Natural killer cell (primary cell): ENCODE measurements around the gene ELK4. TPM values are rescaled to one million over a fixed set of nuclear protein-coding genes. Genes with fewer than 3 reads are reported as not detected.

Experiments used
- ATAC-seq, 3 donors: fragments of 150-1000 bp in 2 of 3; fragments of 200-7000 bp in 1 of 3; cut with Tn5 transposase; 1 replicate in 1 of 3; 2 replicates in 2 of 3; pipeline ENCODE4 v1.10.0; 2021; ENCODE audit warnings: mild to moderate bottlenecking in 2 of 3, moderate library complexity in 2 of 3
- DNase-seq, 2 donors: peaks; one replicate each; pipeline versions ENCODE4 v3.0.0 to v3.0.0-alpha.2; 2013 to 2021; ENCODE audit warnings: mixed read lengths in 1 of 2
- H3K27ac ChIP-seq: one replicate; pipeline ENCODE4 v1.5.1; 2013; ENCODE audit warnings: mild to moderate bottlenecking, low read length
- H3K27me3 ChIP-seq: one replicate; pipeline ENCODE4 v1.6.1; 2013; ENCODE audit warnings: low read length; ENCODE audit not compliant: control insufficient read depth, insufficient read depth
- H3K36me3 ChIP-seq: one replicate; pipeline ENCODE4 v1.6.1; 2013; ENCODE audit warnings: low read length; ENCODE audit not compliant: control insufficient read depth, insufficient read depth
- H3K4me1 ChIP-seq: one replicate; pipeline ENCODE4 v1.6.1; 2013; ENCODE audit warnings: low read length; ENCODE audit not compliant: control insufficient read depth, insufficient read depth
- H3K4me3 ChIP-seq: one replicate; pipeline ENCODE4 v1.5.1; 2013; ENCODE audit warnings: low read length
- H3K9me3 ChIP-seq: one replicate; pipeline ENCODE4 v1.6.1; 2013; ENCODE audit warnings: low read length; ENCODE audit not compliant: control insufficient read depth, insufficient read depth
- H3K27ac Mint-ChIP-seq, 2 donors: one replicate each; pipeline ENCODE4 v1.8.0; 2022; ENCODE audit warnings: mild to moderate bottlenecking in 2 of 2, mixed read lengths in 2 of 2, moderate library complexity in 1 of 2
- H3K27me3 Mint-ChIP-seq, 2 donors: one replicate each; pipeline ENCODE4 v1.8.0; 2022; ENCODE audit warnings: low read depth in 2 of 2, mixed read lengths in 2 of 2
- H3K36me3 Mint-ChIP-seq: one replicate; pipeline ENCODE4 v1.8.0; 2022; ENCODE audit warnings: mixed read lengths
- H3K4me1 Mint-ChIP-seq, 2 donors: one replicate each; pipeline ENCODE4 v1.8.0; 2022; ENCODE audit warnings: mixed read lengths in 2 of 2
- H3K4me3 Mint-ChIP-seq: one replicate; pipeline ENCODE4 v1.8.0; 2022; ENCODE audit warnings: mild to moderate bottlenecking, moderate library complexity, mixed read lengths
- H3K9me3 Mint-ChIP-seq, 2 donors: one replicate each; pipeline ENCODE4 v1.8.0; 2022; ENCODE audit warnings: mixed read lengths in 2 of 2
- CTCF ChIP-seq: fragments of 200-600 bp; IDR thresholded peaks from one replicate; pipeline ENCODE4 v1.8.0; 2022; ENCODE audit warnings: antibody characterized with exemption
- WGBS: methylation state at CpG from one replicate; pipeline ENCODE4 v1.1.7; 2013; ENCODE audit warnings: missing lambda C conversion rate; ENCODE audit not compliant: insufficient coverage; 5-methylcytosine and 5-hydroxymethylcytosine counted together
- intact Hi-C: fragments of 100-400 bp; cut with micrococcal nuclease; formaldehyde crosslinking; loops from one replicate; pipeline ENCODE4 v1.14.2; 2022
- total RNA-seq, 4 donors: library from RNA; stranded (reverse); fragments of 120-200 nt in 1 of 4; gene quantifications; one replicate each; pipeline versions ENCODE4 v1.2.3 to v1.2.4, GENCODE V29; 2013 to 2022

Gene ELK4
- total RNA-seq, 3 donors from 2014 or later (not counting 1 experiment from before 2014, with no cell fraction given), result 107 to 155 (median 139) TPM

GRCh38 chr1:205582046-205582445 is 49.8 kb downstream of the ELK4 start:
- Mint-ChIP-seq H3K27ac (no peak overlapping the region), H3K9me3 (no peaks in the 10 kb centered on the region), H3K4me3 (no peak overlapping the region), H3K4me1 (no peaks in the 10 kb centered on the region), H3K36me3 (no peaks in the 10 kb centered on the region), H3K27me3 (peaks cover 8 to 9% of the 10 kb centered on the region in 2 donors)
- 63% methylated on average over 11 of the region's 11 CpGs for WGBS
- H3K27ac ChIP-seq, result no peak overlapping the region
- no peak for TF ChIP-seq CTCF
- peaks cover 18% of the 10 kb centered on the region for H3K4me1 ChIP-seq
- H3K9me3 ChIP-seq, result no peaks in the 10 kb centered on the region
- no peaks in the 10 kb centered on the region for H3K27me3 ChIP-seq
- DNase-seq (no peak), ATAC-seq (no peak)
- intact Hi-C loops, result no loop called here
- no peak overlapping the region for H3K4me3 ChIP-seq
- H3K36me3 ChIP-seq, result no peaks in the 10 kb centered on the region

- intact Hi-C loops, result no loop called here
- Histone ChIP-seq H3K9me3 (no peaks in the 10 kb centered on the region), H3K36me3 (no peaks in the 10 kb centered on the region), H3K4me3 (no peak overlapping the region), H3K4me1 (peaks cover 18% of the 10 kb centered on the region), H3K27me3 (no peaks in the 10 kb centered on the region), H3K27ac (no peak overlapping the region)
- TF ChIP-seq CTCF, result no peak
- 90% methylated on average over 9 of the region's 9 CpGs for WGBS
- Mint-ChIP-seq H3K27me3 (peaks cover 11 to 12% of the 10 kb centered on the region in 2 donors), H3K36me3 (no peaks in the 10 kb centered on the region), H3K4me3 (no peak overlapping the region), H3K4me1 (no peaks in the 10 kb centered on the region), H3K27ac (no peak overlapping the region), H3K9me3 (no peaks in the 10 kb centered on the region)
- ATAC-seq (no peak), DNase-seq (no peak)
These were observed 50.4 kb downstream of the ELK4 start for GRCh38 chr1:205581321-205581980.

GRCh38 chr1:205580923-205581180 is 51.0 kb downstream of the ELK4 start:
- H3K27ac ChIP-seq, result no peak overlapping the region
- no peak overlapping the region for H3K4me3 ChIP-seq
- 88% methylated on average over 3 of the region's 3 CpGs for WGBS
- intact Hi-C loops, result no loop called here
- no peaks in the 10 kb centered on the region for H3K27me3 ChIP-seq
- Mint-ChIP-seq H3K27me3 (peaks cover 9 to 11% of the 10 kb centered on the region in 2 donors), H3K36me3 (no peaks in the 10 kb centered on the region), H3K4me1 (no peaks in the 10 kb centered on the region), H3K27ac (no peak overlapping the region), H3K4me3 (no peak overlapping the region), H3K9me3 (no peaks in the 10 kb centered on the region)
- TF ChIP-seq CTCF, result no peak
- H3K4me1 ChIP-seq, result peaks cover 17% of the 10 kb centered on the region
- ATAC-seq (no peak), DNase-seq (no peak)
- no peaks in the 10 kb centered on the region for H3K9me3 ChIP-seq
- no peaks in the 10 kb centered on the region for H3K36me3 ChIP-seq
